GM23338 (cell line): ENCODE measurements around the gene KRT3.

ENCODE experiments used
- EZH2 ChIP-seq: fragments of 200-600 bp; sonication (generic); IDR thresholded peaks from one replicate; pipeline ENCODE4 v1.8.0; 2017; ENCODE audit warnings: antibody characterized with exemption, mild to moderate bottlenecking, low read depth; ENCODE audit not compliant: unreplicated experiment
- EZH2phosphoT487 ChIP-seq: fragments of 200-600 bp; sonication (generic); IDR thresholded peaks from one replicate; pipeline ENCODE4 v1.8.1; 2018; ENCODE audit warnings: antibody characterized with exemption; ENCODE audit not compliant: unreplicated experiment
- TF ChIP-seq, protein P1 (sequence below), 2 experiments: fragments of 200-600 bp in 1 of 2; sonication (generic) in 1 of 2; conservative IDR thresholded peaks; 2 replicates each; pipeline versions ENCODE4 v1.5.1 to v1.6.1; 2016 to 2017; ENCODE audit warnings: antibody characterized with exemption in 2 of 2, low read depth in 2 of 2, mild to moderate bottlenecking in 2 of 2, moderate library complexity in 1 of 2

DNA sequence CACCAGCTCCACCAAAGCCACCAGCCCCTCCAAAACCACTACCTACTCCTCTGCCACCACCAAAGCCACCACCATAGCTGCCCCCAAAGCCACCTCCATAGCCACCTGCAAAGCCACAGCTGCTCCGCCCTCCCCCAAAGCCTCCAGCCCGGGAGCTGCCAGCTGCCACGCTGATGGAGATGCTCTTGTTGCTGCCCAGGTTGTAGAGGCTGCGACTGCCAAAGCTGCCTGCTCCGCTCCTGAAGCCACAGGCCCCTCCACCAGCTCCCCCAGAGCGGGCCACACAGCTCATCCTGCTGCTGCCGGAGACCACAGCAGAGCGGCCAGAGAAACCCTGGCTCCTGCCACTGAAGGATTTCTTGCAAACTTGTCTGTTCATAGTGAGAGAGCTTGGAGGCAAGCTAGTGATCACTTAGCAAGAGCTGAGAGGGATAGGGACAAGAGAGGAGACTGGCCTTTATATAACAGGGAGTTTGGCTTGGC is 19.0 kb downstream of the KRT3 start, which contains the start of gene KRT76:
- TF ChIP-seq, protein P1, sequence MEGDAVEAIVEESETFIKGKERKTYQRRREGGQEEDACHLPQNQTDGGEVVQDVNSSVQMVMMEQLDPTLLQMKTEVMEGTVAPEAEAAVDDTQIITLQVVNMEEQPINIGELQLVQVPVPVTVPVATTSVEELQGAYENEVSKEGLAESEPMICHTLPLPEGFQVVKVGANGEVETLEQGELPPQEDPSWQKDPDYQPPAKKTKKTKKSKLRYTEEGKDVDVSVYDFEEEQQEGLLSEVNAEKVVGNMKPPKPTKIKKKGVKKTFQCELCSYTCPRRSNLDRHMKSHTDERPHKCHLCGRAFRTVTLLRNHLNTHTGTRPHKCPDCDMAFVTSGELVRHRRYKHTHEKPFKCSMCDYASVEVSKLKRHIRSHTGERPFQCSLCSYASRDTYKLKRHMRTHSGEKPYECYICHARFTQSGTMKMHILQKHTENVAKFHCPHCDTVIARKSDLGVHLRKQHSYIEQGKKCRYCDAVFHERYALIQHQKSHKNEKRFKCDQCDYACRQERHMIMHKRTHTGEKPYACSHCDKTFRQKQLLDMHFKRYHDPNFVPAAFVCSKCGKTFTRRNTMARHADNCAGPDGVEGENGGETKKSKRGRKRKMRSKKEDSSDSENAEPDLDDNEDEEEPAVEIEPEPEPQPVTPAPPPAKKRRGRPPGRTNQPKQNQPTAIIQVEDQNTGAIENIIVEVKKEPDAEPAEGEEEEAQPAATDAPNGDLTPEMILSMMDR (conservative IDR thresholded peaks at IDR 0.05; ENCODE audit: low read depth in 2 of 2) = no peak
- TF ChIP-seq EZH2phosphoT487 = no peak
- no peak for TF ChIP-seq EZH2
